GM21367 (cell line): ENCODE results near the gene CLINT1.
A peak's percentile ranks its signal among the peaks of the same experiment; 100 is the strongest.
"Not testable (repeated sequence)": the region's sequence is repeated elsewhere in the genome, so short reads cannot be mapped to it uniquely, and the experiment has no call there.

Experiments used
- ATAC-seq: cut with Tn5 transposase; IDR thresholded peaks from one replicate; pipeline ENCODE4 v1.9.1; 2021; ENCODE audit not compliant: unreplicated experiment

CLINT1 gene

DNA sequence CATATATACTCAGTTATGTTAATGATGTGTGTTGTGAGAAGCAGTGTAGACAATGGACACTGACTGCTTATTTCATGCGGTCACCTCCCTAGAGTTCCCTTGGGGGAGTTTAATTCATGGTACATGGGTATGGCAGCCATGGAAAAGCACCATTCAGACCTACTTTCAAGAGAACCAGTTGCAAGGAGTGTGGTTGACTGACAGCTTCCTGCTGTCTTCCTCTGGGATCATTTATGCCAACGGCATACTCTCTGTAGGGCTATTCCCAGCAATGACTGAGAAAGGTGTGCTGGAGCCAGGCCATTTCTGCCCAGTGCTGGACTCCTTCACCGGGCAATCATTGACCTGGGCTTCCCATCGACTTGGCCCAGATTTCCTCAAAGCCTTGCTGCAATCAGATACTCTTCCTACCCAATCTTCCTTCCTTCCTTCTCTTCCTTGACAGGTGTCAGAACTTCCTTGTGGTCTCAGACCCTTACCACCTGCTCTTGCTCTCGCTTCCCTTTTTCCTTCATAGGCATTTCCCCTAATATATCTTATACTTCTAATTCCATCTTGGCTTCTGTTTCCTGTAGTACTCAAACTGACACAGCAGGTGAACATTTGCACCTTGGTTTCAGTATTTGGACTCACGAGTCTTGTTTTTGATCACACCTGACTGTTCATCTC is 3.4 kb upstream of the CLINT1 start:
- no peak for ATAC-seq

DNA sequence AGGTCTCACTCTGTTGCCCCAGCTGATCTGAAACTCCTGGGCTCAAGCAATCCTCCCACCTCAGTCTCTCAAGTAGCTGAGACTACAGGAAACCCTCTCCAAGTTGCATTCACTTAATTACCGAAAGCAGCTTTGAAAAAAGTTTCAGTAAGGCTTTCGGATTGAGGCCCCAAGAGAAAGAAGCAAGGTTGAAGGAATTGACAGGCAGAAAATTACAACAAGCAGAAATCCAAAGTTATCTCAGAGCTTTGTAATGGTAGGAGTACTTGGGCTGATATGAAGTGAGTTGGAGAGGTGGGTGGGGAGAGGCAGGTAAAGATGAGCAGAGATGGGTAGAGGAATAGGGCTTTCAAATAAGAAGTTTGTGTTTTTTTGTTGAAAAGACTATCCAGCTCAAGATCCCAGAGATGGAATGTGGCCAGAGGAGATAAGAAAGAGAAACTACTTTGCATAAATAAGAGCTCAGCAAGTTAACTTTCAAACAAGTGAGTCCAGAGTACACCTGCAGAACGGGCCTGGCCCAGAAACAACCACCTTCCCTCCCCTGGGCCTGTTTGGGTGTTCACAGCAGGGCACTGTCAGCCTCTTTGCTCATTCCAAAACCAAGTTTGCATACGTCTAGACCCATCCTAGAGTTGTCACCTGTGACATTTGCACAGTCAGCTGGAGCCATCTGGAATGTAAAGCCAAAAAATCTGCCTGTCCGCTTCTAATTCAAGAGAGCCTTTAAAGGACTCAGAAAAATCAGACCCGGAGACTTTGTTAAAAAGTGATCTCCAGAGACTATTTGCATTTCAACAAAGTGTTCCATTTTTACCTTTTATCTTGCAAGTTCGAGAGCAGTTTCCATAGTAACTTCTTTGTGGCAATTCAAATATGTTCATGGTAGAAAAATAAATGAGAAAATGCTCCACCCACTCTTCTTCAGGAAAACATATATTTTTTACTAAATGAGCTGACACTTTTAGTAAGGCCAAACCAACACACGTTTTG is 2.2 kb upstream of the CLINT1 start:
- ATAC-seq, result peak; percentile 77

DNA sequence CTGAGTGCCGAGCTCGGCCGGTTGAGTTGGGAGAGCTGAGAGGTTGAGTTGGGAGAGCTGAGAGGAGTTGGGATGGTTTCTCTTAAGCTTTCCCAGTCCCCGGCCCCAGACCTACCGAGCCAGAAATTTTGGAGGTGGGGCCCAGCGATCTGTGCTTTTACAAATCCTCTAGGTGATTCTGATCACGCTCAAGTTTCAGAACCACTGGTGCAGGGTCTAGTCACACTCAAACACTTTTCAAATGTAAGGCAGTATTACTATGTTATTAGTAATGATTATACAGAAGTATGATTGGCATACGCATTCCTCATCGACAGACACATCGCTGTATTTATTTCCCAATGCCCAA is 256 bp upstream of the CLINT1 start:
- no peak for ATAC-seq

DNA sequence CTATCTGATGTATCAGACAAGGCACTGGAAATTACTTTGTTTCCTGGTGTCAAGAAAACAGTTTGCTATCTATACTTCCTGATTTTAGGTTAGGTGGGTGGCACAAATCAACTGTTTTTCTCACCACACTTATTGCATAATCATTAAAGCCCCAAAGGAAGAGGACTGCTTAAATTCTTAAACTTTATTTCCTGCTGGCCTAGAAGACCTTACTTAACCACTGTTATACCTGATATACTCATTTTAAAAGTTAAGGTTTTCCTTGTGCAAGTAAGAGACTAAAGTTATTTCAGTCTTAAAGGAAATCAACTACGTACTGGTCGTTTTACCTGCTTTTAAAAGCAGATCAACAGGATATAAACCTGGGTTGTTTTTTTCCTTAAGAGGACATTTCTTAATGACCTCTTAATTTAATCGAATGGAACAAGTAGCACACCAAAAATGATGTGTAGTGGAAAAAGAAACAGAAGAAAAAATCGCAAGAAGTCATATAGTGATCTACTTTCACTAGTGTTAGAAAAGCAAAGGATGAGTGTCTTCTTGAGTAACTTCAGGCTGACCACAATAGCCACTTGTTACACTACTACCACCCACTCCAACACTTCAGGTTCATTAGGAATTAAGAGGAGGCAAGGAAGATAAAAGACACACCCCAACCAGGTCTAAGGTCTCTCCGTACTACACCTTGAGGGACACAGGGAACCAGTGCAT is 974 bp downstream of the CLINT1 start:
- ATAC-seq, result no peak

DNA sequence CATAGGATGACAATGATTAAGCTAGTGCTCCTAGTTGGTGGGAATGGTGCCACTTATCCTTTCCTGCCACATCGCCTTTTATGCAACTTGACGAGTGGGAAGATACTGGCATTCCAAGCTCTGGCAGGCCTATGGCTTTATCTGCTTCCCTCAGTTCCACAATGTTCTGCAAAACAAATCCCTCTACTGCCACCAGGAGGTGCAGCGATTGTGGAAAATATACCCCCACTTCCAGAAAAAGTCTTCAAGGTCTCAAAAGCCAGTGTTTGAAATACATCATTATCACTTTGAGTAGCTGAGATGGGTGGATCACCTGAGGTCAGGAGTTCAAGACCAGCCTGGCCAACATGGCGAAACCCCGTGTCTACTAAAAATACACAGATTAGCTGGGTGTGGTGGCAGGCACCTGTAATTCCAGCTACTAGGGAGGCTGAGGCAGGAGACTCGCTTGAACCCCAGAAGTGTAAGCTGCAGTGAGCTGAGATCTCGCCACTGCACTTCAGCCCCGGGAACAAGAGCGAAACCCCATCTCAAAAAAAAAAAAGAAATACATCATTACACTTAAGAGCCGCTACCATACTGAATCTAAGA is 3.4 kb downstream of the CLINT1 start:
- ATAC-seq, result no peak

DNA sequence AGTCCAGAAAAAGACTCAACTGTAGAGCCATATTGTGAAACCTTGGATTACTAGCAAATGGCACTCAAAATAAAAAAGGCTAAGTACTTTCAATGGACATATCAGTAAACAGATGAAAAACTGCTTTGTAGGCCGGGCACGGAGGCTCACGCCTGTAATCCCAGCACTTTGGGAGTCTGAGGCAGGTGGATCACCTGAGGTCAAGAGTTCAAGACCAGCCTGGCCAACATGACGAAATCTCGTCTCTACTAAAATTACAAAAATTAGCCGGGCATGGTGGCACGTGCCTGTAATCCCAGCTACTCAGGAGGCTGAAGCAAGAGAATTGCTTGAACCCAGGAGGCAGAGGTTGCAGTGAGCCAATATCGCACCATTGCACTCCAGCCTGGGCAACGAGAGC is 5.6 kb downstream of the CLINT1 start:
- not testable (repeated sequence) for ATAC-seq

DNA sequence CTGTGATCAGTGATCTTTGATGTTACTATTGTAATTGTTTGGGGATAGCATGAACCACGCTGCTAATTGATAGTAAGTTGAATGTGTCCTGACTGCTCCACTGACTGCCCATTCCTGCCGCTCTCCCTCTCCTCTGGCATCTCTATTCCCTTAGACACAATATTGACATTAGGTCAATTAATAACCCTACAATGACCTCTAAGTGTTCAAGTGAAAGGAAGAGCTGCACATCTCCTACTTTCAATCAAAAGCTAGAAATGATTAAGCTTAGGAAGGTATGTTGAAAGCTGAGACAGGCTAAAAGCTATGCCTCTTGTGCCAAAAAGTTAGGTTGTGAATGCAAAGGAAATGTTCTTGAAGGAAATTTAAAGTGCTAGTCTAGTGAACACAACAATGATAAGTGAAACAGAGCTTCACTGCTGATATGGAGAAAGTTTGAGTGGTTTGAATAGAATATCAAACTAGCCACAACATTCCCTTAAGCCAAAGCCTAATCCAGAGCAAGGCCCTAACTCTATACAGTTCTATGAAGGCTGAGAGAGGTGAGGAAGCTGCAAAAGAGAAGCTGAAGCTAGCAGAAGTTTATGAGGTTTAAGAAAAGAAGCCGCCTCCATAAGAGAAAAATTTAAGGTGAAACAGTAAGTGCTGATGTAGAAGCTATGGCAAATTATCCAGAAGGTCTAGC is 12.9 kb downstream of the CLINT1 start:
- no peak for ATAC-seq

DNA sequence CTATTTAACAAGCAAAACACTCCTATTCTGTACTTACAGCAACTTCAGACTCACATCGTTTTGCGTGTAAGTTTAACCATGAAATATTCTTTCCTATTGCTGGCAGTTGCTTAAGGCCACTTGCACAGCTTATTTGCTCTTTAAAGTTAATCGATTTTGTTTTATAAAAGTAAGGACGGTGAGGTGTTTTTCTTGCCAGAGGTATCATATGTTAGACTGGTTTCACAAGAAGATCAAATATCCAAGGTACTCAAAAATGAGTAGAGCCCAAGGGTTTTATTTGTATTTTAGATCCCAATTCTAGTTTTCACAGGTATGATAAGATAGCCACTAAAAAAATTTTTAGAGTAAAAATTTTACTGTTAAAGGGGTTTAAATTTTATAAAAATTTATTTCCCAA is 16.2 kb downstream of the CLINT1 start:
- no peak for ATAC-seq

DNA sequence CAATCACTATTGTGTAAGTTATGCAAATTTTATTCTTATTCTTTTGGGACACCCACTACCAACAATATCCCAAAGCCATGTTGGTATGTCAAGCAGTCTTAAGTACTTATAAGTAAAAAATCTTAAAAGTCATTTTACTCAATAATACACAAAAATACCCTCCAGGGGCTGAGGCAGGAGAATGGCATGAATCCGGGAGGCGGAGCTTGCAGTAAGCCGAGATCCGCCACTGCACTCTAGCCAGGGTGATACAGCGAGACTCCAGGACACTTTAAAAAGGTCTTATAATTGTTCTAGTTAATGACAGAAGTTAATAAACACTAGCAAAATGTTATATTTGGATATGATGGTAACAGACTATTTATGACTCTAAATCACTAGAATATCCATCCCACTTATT is 16.8 kb downstream of the CLINT1 start:
- ATAC-seq, result no peak

DNA sequence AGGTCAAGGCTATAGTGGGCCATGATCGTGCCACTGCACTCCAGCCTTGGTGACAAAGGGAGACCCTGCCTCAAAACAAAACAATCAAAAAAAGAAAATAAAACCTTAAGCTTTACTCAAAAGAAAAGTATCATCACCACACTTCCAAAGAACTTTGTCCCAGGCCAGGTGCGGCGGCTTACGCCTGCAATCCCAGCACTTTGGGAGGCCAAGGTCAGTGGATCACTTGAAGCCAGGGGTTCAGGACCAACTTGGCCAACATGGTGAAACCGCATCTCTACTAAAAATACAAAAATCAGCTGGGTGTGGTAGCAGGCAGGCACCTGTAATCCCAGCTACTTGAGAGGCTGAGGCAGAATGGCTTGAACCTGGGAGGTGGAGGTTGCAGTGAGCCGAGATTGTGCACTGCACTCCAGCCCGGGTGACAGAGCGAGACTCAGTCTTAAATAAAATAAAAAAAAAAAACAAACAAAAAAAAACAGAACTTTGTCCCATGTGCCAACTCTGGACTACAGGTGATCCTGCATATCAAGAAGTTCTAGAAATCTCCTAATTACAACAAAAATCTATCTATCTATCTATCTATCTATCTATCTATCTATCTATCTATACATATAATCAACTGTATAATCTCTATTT is 19.7 kb downstream of the CLINT1 start:
- no peak for ATAC-seq

DNA sequence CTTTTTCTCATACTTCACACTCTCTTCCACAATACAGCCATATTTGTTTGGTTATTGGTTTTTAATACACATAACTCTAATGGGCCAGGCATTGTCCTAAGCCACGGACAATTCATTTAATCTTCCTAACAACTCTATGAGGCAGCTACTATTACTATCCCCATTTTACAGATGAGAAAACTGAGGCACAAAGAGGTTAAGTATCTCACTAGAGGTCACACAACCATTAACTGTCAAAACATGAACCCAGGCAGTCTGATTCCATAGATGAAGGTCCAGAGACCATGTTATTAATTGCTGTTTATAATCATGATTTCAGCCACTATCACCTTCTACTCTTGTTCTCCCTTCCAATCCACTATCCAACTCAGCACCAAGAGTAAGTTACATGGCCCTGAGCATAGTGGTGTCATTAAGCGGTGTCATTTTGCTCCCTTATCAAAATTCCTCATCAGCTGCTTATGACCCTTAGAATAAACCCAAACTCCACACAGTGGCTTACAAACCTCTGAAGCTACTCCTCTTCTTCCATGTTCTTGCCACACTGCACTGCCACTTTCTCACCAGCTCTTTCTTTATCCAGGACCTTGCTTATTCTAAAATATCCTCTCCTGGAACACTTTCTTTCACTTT is 22.7 kb downstream of the CLINT1 start:
- ATAC-seq, result no peak

DNA sequence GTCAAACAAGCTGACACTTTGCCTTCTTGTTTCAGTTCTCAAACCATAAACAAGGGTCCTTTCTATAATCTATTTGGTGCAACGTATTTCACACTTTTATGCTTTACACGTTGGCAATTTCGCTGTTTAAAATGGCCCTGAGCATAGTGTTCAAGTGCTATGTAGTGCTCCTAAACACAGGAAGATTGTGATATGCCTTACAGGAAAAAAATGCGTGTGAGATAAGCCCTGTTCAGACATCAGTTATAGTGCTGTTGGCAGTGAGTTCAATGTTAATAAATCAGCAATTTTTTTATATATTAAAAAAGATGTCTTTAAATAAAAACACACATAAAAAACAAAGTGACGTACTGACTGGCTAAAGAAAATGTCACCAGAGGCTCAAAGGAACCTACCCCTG is 23.9 kb downstream of the CLINT1 start:
- no peak for ATAC-seq

DNA sequence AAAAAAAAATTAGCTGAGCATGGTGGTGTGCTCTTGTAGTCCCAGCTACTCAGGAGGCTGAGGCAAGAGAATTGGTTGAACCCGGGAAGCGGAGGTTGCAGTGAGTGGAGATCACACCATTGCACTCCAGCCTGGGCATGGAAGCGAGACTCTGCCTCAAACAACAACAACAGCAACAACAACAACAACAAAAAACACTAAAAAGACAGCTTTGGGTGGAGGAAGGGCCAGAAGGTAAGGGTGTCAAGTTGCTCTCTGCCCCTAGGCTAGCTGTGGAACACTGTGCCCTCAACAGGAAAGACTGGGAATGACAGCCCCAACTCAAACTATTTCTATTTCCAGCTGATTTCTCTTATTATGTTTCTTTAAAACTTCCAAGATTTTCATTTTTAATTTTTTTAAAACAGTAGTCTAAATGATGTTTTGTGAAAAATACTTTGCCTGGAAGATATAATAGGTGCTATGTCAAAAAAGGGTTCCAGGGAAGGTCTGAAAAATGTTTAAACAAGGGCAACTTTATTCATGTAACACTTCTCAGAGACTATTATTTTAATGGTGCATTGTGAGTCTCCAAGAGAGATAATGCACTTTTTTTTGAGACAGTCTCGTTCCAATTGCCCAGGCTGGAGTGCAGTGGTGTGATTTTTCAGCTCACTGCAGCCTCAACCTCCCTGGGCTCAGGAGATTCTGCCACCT is 29.9 kb downstream of the CLINT1 start:
- ATAC-seq, result no peak

DNA sequence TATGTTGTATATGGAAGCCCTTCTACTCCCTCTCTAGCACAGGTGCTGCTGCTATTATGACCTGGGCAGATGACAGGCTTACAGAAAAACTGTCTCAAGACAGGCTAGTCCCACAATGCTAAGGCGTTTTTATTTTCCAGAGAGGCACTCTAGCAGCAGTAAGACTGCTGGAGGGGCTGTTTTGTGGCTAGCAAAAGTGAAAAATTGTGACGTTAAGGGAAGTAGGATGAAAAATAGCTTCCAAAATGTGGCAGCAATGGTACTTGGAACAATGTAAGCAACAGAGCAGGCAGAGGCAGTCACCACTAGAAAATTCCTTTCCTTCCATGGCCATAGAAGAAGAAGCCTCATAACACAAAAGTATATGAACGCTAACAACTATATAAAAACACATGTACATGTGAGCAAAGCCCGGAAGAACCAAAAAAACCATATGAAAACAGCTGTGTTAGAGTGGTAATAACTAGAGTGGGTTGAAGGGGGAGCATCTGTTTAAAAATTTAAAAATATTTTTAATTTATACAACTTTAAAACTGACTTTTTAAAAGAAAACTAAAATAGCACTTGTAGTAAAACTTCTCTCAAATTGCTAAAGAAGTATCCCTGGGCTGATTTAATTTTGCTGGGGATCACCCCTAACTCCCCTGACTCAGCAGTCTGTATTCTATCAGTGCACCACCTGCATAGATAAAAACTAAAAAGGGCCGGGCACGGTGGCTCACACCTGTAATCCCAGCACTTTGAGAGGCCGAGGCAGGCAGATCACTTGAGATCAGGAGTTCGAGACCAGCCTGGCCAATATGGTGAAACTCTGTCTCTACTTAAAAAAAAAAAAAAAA is 30.6 kb downstream of the CLINT1 start:
- no peak for ATAC-seq

DNA sequence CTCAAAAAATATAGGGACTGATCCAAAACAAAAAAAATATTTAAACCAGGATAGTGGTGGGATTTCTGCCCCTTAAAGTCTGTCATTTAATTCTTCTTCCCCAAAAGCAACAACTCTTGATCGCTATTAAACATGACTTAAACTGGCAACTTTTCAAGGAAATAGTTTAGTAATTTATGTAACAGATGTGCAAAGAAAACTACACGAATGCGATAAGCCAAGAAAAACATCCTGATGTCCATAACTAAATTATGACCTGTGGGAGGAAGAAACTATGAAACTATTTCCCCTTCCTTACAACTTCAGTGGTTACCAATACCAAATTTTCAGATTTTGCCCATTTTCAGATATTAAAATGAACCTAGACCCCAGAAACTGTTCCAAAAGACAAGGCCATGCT is 31.5 kb downstream of the CLINT1 start:
- no peak for ATAC-seq

DNA sequence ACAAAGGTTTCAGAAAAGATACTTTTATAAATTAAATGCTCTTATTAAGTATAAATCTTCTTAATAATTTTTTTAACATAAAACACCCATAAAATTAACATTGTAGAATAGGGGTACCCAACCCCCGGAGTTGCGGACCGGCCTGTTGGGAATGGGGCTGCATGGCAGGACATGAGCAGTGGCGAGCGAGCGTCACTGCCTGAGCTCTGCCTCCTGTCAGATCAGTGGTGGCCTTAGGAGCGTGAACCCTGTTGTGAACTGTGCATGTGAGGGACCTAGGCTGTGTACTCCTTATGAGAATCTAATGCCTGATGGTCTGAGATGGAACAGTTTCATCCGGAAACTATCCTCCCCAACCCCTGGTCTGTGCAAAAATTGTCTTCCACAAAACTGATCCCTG is 35.3 kb downstream of the CLINT1 start:
- ATAC-seq, result no peak

DNA sequence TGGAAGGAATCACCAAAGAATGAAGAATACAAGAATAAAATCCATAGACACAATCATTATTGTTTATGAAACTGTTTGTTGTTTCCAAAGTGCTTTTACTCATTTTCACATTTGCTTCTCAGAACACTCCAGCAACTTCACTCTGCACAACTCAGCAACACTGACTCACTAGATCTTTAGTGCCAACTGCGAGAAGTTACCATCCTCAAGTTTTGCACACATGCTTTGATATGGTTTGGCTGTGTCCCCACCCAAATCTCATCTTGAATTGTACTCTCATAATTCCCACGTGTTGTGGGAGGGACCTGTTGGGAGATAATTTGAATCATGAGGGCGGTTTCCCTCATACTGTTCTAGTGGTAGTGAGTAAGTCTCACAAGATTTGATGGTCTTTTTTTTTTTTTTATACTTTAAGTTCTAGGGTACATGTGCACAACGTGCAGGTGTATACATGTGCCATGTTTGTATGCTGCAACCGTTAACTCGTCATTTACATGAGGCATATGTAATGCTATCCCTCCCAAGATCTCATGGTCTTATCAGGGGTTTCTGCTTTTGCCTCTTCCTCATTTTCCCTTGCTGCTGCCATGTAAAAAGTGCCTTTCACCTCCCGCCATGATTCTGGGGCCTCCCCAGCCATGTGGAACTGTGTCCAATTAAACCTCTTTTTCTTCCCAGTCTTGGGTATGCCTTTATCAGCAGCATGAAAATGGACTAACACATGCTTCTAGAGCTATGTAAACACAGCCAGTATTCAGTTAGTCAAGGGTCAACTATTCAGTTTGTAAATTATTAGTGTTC is 36.9 kb downstream of the CLINT1 start:
- no peak for ATAC-seq

DNA sequence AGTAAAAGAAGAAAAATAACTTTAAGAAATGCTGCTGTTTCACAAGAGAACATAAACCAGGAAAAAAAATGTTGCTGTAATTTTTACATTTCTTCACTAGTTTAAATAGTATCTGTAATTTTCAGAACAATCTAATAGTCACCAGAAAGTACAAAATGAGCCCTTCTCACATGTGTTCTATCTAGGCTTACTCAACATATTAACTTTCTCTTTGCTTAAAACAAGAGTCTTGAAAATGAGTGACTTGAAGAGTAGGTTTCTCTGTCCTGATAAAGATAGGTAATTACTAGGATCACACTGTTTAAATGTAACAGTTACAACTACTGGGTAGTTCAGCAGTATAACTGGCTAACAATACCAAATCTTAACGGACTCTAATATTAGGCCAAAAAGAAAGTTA is 37.5 kb downstream of the CLINT1 start:
- ATAC-seq, result no peak
